ENCODE results near the gene MSX1.

MSX1 gene

DNA sequence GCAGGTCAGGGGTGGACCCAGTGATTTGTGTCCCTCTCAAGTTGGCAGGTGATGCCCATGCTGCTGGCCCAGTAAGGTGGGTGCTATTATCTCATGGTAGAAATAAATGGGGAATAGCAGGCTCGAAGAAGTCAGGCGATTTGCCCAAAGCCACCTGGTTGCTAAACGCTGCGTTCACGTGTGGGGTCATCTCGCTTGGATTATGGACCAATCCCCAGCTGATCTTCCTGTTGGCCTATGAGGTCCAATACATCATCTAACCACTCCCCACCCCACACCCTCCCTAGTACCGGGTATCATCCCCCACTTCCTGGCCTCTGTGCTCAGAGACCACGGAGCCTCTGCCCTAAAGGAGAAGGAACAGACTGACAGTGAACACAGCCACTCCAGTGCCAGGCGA lies 18.3 kb upstream of the MSX1 start:
- DNase-seq (ENCODE audit: low spot score) = no peak

- DNase-seq (ENCODE audit: low spot score) = no peak
These were observed 16.7 kb upstream of the MSX1 start for GRCh38 chr4:4842476-4843441.

- no peak for DNase-seq (ENCODE audit: low spot score)
These were observed 15.7 kb upstream of the MSX1 start for GRCh38 chr4:4843635-4844291.

DNA sequence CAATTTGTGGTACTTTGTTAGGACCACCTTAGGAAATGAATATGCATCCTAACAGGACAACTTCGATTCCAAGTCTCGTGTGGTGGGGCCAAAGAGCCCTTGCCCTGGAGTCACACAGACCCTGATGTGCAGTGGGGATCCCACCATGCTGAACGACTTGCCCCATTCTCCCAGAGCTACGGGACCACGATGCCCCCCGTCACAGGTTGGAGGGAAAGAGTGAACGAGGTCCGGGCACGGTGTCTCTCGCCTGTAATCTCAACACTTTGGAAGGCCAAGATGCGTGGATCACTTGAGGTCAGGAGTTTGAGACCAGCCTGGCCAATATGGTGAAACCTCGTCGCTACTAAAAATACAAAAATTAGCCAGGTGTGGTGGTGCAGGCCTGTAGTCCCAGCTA lies 14.4 kb upstream of the MSX1 start:
- no peak for DNase-seq (ENCODE audit: low spot score)

DNA sequence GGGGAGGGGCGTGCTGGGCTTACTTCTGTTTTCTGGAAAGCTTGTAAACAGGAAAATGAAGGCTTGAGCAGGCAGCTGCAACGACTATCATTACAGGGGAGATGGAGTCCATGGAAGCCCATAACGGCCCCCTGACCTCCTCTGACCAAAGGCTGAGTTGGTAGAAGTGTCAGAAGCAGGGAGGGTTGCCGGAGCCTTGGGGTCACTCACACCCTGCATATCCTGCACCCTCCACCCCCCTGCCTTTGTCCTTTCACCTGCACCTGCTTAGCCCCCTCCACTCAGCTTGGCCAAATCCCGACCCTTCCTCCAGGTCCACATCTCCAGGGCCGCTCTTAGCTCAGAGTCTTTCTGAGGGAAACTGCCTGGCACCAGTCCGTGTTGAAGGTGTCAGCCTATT lies 12.5 kb upstream of the MSX1 start:
- no peak for DNase-seq (ENCODE audit: low spot score)

GRCh38 chr4:4848540-4848939 lies 10.9 kb upstream of the MSX1 start:
- no peak for DNase-seq (ENCODE audit: low spot score)

- no peak for DNase-seq (ENCODE audit: low spot score)
These were observed 10.4 kb upstream of the MSX1 start for GRCh38 chr4:4849106-4849505.

DNA sequence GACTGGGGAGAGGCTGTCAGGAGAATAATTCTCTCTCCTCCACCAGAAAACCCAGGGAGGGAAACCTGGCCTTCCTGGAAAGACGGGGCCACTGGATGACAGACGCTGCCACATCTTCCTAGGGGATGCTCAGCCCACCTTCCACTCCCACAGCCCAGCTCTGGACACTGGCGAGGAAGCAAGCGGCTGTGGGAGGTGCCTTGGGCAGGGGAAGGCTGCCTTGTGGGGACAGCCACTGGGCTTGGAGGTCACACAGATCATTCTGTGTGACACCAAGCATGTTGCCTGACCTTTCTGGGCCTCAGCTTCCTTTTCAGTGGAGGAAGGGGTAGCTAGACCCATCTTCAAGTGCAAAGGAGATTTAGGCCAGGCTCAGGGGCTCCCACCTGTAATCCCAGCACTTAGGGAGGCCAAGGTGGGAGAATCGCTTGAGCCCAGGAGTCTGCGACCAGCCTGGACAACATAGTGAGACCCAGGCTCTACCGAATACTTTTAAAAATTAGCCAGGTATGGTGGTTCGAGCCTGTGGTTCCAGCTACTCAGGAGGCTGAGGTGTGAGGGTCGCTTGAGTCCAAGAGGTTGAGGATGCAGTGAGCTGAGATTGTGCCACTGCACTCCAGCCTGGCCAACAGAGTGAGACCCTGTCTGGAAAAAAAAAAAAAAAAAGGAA lies 9.8 kb upstream of the MSX1 start:
- no peak for DNase-seq (ENCODE audit: low spot score)

DNA sequence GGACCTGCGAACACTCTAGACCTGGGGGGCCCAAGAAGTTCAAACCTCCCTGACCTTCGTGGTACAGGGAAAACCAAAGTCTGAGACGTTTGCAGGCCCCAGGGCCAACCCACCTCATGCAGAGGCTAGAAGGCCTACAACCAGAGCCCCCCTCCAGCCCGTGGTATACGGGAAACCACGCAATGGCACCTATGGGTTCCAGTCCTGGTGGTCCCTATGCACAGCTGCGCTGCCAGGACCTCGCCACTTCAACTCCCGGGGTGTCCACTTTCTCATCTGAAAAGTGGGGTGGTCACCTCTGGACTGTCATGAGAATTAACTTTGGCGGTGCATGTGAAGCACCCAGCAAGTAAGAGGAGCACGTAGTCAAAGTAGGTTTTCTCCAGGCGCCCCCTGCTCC lies 8.4 kb upstream of the MSX1 start:
- no peak for DNase-seq (ENCODE audit: low spot score)

DNA sequence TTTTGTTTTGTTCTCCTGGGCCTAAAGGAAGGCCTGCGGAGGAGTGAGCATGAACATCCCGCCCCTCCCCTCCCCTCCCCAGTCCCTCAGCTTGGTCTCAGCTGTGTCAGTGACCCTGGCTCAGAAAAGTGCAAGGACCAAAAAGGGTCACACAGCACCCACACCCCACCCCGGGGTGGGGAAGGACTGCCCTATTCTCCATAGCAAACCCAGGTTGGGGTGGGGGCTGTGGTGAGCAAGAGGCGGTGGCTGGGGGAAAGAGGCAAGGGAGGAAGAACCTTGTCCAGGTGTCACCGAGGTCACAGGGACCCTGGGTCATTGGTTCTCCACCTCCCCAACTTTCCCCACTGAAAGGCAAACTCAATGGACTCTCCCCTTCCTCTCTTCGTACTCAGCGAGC lies 7.6 kb upstream of the MSX1 start:
- no peak for DNase-seq (ENCODE audit: low spot score)

DNA sequence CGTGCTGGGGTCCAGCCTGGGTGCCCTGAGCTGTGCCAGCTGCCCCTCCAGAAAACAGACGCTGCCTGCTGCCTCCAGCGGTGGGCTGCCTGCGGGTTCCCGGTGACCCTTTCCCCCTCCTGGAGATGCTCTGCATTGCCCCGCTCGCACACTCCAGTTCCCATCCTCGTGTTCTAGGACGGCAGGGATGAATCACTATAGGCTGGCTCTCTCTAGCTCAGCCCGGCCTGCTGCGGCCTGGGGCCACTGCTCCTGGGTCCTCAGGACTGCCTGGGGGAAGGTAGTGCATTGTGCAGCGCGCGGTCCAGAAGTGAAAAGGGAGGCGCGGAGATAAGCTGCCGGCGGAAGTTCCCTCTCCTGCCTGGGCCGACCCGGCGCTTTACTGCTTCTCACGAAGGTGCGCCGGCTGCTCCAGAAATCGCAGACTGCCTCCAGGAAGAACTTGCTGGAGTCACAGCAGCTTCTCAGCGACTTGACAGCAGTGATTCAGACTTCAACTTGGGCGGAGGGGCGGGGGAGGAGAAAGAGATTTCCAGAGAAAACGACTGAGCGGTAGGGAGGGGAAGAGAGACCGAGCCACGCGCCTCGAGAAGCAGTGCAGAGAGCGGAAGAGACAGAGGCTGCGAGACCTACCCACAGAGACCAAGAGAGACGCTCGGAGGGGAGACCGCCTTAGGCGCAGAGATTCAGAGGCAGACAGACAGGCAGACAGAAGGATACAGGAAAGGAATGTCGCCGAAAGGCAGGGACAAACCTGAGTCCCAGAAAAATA lies 6.7 kb upstream of the MSX1 start:
- peak; percentile 86 for DNase-seq (ENCODE audit: low spot score)

- peak; percentile 48 for DNase-seq (ENCODE audit: low spot score)
These were observed 6.1 kb upstream of the MSX1 start for GRCh38 chr4:4853371-4853823.

DNA sequence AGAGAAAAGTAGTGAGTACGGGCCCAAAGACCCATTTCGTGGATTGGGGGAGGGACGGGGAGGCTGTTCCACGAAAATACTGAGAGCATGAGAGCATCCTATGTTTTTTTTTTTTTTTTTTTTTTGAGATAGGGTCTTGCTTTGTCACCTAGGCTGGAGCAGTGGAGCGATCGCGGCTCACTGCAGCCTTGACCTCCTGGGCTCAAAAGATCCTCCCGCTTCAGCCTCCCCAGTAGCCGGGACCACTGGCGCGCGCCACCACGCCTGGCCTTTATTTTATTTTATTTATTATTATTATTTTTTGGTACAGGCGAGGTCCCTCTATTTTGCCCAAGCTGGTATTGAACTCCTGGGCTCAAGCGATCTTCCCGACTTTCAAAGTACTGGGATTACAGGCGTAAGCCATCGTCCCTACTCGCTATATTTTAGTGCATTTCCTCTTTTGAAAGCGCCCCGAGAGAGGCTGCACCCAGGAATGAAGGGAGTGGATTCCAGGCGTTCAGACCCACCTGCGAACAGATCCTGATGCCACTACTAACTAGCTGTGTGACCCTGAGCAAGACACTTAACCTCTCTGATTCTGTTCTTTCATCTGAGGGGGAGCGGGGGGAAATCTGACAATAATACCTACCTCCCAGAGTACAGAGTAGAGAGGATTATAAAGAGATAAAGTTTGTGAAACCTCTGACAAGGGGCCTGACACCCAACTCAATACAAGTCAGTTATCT lies 5.4 kb upstream of the MSX1 start:
- no peak for DNase-seq (ENCODE audit: low spot score)

DNA sequence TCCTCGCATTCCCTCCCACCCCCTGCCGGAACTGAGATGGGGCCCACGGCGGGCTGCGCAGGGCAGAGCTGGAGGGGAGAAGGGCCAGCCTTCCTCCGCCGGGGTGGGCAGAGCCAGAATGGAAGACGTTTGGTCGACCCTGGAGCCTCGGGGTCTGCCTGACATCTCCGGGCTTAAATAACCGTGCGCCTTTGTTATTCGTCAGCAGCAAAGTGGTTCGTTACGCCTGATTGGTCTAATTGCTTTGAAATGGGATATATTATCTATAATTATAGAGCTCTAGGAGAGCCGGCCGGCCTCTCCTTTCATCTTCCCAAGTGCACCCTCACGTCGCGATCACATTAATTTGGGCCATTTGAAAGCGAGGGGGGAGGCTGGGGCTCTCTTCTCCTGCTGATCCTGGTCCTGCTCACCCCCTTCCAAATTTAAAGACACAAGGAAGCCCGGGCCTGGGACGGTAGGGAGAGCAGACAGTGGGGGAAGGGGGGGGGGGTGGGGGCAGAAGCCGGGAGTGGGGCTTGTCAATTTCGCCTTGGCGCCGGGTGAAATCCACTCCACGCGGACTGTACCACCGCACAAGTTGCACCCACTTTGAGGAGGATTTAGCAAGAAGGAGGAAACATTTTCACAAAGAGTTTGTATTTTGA lies 4.7 kb upstream of the MSX1 start:
- DNase-seq (ENCODE audit: low spot score) = no peak

GRCh38 chr4:4855301-4856070 lies 4.0 kb upstream of the MSX1 start:
- no peak for DNase-seq (ENCODE audit: low spot score)

DNA sequence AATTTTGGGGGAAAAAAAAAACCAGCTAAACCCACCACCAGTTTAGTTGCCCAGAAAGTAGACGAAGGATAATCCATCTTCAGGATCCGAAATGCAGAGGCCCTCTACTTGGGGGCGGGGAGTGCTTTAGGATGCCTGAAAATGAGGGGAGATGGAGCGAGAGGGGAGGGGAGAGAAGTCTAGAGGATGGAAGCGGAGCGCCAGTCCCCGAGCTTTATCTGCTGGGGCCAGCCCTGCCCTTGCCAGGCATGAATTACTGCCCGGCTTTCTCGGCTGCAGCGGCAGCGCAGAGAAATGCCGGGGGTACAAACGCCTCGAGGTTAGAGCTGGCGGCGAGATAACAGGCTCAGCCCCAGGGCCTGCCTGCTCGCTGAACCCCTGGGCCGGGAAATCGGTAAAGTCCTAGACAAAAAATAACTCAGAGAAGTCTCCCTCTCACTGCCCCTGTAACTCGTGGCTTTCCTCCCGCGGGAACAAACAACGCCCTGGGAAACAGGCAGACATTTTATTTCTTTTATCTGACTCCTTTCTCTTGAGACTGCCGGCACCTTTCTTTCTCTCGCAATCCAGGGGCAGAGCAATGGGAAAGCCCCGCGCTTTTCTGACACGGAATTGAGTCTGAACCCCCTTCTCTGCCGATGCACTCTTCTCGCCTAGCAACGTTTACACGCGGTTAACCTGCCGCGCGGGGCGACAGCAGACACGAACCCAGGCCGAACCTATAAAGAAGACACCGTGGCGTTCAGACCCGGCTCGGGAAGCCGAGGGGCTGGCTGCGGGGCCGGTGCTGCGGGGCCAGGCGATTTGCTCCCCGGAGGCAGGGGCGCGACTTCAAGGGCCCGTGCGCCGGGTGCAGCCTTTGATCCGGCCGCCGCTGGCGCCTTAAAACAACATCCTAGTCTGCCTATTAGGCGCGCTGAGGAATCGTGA lies 3.1 kb upstream of the MSX1 start:
- DNase-seq (ENCODE audit: low spot score) = peak; percentile 59

- DNase-seq (ENCODE audit: low spot score) = no peak
These were observed 2.3 kb upstream of the MSX1 start for GRCh38 chr4:4857001-4857808.

Measured in GM03348 (cell line).